ENCODE measurements around the gene ZNF202.
"Not testable (repeated sequence)": the region's sequence is repeated elsewhere in the genome, so short reads cannot be mapped to it uniquely, and the experiment has no call there.

Gene ZNF202

DNA sequence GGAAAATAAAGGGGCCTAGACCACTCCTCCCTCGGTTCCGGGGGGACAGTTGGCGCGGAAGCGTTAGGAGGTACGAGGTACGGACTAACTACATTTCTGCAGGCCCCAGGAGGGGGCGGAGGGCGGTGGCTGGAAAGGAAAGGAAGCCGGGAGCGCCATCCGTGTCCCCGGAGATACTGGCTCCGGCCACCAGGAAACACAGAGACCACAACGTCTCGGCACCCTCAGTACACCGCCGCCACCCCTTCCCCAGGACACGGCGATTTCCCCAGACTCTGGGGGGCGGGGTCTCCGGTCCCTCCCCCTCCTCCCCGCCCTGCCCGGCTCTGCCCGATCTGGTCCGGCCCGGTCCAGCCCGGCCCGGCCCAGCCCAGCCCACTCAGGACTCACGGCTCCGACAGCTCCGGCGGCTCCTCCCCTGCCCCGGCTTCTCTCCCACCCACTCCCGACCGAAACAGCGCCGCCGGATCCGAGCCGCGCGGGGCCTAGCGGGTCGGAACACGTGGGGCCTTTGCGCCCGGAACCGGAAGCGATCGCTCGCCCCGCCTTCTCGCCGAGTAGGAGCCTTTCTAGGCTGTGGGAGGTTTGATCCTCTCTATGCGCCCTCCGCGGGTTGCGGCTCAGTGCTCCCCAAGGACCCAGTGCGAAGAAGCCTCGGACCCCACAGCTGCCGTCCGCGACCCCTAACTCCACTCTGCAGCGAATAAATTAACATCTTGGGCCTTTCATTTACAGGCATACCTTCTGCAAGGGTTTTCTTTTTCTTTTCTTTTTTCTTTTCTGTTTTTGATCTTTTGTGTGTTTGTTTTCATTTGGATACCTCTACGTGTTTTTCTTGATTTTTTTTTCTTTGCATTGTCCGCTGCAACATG lies at the start of gene ZNF202:
Gene ZNF202 (minus strand): TSS at position 502 of the 872 bp plus-strand sequence. CDS start 10,772 bp downstream, outside the sequence.
- peak; percentile 96 for DNase-seq

DNA sequence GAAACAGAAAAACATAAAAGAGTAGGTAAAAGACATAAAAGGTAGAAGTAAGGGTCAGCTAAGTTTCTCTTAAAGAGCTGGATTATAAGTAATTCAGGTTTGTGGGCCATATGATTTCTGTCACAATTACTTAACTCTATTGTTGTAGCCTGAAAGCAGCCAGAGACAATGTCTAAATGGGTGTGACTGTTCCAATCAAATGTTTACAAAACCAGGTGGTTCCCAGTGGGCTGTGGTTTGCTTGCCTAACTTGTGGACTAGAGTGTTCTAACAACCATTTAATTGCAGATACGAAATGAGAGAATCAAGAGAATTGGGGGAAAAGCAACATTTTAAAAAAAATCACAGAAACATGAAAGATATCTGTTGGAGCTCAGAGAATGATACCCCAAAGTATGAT lies 42.1 kb upstream of the ZNF202 start:
- no peak for DNase-seq

DNA sequence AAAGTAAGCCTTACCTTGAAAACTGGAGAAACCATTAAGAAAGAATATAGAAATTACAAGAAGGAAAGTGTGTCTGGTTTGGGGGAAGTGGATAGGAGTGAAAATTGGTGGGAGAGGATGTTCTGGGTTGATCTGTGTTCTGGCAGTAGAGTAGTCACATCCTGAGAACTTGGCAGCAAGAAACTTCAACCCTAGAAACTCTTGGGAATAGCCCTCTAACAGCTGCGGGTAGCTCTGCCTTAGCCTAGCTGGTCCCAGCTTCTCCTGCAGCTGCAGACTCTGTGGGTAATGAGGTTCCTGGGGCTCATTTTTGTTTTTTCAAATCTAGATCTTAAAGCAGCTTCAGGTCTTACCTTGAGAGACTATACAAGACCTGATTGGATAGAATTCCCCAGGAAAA lies 37.1 kb upstream of the ZNF202 start:
- no peak for DNase-seq

DNA sequence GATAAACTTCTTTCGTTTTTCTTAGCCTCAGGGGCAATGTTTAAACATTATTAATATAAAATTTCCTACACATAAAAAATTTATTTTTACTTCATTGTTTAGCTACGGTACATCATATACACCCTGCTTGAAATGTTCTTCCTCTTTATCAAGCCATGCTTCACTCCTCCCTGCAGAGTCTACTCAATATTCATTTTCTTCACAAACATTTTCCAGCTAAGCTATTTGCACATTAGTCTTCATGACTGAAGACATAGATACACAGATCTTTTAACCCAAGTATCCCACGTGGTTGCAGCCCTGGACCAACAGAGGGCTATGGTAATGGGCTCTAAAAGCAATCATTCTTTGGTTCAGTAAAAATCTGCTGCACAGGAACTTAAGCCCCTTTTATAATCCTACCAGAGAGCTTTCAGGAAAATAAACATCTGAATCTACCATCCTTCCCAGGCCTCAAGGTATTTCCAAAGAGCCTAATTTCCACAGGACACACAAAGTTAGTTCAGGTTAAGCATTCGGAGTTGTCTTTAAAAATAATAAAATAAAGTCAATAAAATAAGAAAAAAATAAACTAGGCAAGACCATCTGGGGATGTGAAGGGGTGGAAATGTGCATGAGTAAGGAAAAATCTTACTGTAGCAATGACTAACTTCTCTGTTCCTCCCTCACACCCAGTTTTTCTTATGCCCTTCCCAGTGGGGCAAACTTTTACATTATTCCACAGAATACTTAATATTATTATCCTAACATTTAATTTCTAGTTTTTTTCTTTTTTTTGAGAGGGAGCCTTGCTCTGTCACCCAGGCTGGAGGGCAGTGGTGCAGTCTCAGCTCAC lies 34.5 kb upstream of the ZNF202 start:
- no peak for DNase-seq

DNA sequence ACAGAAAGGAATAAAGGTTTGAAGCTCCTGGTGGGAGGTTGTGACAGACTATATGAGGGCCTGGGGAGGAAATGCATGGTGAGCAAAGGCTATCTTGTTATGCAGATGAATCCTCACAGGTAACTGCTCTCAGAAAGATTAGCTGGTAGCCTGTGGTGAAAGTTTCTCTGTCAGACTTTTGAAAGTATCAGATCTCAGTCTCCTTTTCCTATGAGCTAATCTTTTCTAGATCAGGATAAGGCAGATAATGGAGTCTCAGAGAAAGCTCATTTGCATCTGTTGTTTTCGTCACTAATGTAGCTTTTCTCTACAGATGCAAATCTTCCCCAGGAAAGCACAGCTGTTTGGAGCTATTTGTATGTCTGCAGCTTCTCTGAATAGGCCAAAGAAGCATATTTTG lies 33.8 kb upstream of the ZNF202 start:
- no peak for DNase-seq

DNA sequence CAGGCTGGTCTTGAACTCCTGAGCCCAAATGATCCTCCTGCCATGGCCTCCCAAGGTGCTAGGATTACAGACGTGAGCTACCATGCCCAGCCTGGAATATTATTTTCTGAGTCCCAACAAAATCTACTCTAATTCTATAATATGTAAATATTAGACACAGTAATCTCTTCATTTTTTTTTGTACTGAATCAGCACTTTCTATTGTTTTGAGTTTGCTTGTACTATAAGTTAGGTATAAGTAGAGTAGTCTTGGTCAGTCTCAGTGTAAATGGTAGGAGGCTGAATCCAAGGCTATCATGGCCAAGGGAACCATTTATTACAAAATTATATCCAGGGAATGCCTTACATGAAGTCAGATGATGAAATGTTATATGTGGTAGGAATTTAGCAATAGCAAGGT lies 32.5 kb upstream of the ZNF202 start:
- DNase-seq = no peak

DNA sequence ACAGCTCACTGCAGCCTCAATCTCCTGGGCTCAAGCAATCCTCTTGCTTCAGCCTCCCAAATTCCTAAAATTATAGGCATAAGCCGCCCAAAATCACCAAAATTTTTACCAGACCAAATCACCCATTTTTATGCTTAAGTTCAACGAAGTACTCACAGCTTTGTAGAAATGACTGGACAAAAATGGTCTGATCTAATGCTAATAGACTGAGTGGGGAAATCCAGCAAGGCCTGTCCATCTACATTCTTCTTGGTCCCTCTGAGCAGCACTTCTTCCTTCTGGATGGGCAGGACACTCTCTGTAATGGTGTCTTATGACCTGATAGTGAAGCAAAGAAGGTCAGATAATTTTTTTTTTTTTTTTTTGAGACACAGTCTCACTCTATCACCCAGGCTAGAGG lies 31.6 kb upstream of the ZNF202 start:
- no peak for DNase-seq

DNA sequence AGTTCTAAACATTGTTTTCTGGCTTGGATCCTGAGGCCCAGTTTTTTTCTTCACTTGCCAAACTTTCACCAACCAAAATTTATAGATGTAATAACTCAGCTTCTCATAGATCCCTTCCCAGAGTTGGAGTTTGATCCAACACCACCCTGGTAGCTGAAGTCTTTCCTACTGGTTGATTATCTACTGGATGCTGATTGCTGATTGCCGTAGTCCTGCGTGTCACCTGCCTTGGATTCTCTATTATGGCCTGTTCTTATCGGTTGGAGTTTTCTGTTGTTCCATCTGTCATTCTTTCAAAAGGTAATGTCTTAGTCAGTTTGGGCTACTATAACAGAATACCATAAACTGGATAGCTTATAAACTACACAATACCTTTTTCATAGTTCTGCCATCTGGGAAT lies 30.2 kb upstream of the ZNF202 start:
- DNase-seq = no peak

DNA sequence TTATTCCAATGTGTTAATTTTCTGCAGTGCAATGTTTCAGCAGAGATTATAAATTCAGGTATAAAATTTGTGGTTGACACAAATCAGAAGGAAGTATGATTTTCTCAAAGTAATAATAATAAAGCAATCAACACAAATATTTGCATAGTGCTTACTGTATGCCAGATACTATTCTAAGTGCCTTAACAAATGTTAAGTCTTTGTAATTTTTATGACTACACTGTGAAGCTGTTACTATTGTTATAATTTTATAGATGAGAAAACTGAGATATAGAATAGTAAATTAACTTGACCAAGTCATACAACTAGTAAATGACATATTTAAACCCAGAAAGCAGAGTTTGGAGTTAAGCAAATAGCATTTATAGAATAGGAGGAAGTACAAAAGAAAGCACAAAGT lies 29.3 kb upstream of the ZNF202 start:
- no peak for DNase-seq

DNA sequence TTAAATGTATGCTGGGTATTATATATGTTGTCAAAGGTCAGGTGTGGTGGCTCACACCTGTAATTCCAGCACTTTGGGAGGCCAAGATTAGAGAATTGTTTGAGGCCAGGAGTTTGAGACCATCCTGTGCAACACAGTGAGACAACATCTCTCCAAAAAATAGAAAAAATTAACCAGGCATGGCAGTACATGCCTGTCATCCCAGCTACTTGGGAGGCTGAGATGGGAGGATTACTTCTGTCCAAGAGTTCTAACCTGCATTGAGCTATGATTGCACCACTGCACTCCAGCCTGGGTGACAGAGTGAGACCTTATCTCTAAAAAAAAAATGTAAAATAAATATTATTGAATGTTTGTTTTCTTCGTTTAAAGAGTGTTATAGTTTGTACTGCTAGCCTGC lies 24.1 kb upstream of the ZNF202 start:
- no peak for DNase-seq

DNA sequence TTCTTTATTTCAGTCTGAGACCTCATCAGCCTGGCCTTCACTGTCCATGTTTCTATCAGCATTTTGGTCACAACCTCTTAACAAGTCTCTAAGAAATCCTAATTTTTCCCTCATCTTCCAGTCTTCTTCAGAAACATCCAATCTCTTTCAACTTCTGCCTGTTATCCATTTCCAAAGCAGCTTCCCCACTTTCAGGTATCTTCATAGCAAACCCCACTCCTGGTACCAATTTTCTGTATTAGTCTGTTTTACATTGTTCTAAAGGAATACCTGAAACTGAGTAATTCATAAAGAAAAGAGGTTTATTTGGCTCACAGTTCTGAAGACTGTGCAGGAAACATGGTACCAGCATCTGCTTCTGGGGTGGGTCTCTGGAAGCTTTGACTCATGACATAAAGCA lies 21.0 kb upstream of the ZNF202 start:
- no peak for DNase-seq

DNA sequence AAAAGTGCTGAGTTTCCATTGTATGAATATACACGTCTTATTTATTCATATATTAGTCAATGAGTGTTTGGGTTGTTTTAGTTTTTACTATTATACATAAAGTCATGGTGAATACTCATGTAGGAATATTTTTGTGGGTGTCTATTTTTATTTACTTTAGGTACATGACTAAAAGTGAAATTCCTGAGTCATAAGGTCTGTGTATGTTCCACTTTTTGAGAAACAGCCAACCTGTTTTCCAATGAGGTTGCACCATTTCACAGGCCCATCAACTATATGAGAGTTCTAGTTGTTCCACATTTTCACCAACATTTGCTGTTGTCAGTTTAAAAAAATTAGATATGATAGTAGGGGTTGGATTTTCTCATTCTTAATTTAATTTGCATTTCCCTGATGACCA lies 19.4 kb upstream of the ZNF202 start:
- no peak for DNase-seq

DNA sequence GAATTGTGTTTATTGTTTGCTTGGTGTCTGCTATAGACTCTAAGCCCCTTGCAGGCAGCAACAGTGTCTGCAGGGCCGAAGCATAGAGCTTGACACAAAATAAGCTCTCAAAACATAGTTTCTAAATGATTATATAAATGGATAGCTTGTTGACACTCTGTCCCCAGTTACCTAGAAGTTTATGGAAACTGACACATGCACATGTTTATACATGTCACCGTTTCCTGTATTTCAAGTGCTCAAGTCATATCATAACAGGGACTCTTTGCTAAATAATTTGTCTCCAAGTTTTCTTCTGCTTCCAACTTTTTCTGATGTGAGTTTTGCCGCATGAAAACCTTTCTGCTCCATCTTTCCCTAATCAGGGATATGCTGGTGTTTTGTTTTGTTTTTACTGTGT lies 16.5 kb upstream of the ZNF202 start:
- no peak for DNase-seq

DNA sequence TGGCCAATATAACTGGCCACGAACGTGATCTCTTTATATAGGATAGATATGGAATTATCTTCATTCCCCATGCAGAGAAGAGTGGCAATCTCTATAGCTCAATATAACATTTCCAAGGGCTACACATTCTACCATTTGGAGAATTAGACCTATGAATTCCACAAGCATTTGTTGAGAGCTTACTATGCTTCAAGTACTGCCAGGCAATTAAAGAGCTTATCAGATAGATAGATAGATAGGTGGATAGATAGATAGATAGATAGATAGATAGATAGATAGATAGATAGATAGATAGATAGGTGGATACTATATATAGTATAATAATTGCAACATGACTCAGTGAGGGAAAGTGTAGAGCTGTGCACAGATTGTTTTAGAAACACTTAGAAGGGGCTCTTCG lies 14.4 kb upstream of the ZNF202 start:
- DNase-seq = no peak

DNA sequence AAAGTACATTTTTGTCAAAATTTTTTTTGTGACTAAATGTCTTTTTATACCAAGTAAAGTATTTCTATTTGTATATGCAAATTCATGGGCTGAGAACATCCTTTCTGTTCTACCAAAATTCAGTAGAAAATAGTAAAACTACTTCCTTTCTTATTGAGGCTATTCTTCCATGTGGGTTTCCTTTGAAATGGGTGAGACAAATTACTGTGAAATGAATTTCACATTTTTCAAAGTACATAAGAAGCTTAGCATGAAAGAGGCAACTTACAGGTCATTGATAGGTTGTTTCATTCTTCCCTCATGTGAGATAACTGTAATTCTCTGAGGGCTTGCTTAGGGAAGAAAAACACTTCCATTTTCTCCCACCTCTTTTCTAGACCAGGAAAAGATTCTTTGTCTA lies 13.9 kb upstream of the ZNF202 start:
- DNase-seq = no peak

DNA sequence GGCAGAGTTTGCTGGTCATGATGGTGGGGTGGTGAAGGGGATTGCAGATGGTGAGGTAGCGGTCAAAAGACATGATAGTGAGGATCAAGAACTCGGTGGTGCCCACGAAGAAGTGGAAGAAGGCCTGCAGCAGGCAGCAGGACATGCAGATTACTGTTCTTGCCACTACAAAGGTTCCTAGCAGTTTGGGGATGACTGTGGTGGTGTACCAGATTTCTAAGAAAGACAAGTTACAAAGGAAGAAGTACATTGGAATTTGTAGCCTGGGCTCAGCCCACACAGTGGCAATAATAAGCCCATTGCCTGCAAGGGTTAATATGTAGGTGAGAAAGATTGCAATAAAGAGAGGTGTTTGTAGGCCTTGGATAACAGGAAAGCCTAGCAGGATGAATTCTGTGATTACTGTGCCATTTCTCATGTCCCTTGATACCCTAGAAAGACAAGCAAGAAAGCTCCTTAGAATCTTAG lies 12.7 kb upstream of the ZNF202 start, which contains the start of gene OR6X1:
Gene OR6X1 (minus strand): TSS at position 418 of the 468 bp plus-strand sequence. CDS start 0 bp downstream, at position 418.
- no peak for DNase-seq

DNA sequence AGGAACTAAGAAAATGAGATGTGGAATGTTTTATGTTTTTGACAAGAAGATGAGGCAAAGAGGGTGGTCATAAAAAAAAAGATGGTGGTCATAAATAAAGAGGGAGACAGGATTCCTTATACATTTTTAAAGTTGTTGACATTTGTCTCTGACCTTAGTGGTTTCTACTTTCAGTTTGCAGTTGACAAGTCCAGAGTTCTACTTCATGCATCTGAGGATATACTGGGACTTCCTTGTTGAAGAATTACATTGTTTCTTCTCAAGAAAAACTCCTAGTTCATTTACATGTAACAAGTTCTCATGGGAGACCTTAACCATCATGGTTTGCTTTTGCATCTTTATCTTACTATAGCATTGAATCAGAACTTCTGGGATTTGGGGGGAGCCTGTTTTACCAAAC lies 11.7 kb upstream of the ZNF202 start:
- no peak for DNase-seq

DNA sequence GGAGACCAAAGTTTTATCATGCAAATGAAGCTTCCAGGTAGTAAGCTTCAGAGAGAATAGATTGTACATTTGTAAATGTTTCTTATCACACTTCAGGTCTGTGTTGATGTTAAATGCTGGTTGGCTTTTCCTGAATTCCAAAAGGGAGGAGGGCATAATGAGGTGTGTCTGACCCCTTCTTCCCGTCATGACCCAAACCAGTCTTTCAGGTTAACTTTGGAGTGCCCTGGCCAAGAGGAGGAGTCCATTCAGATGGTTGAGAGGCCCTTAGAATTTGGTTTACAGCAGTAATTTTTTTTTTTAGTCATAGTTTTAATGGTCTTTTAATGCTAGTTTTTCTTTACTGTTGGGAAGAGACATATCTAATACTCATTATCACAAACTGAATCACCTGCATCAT lies 10.3 kb upstream of the ZNF202 start:
- no peak for DNase-seq

DNA sequence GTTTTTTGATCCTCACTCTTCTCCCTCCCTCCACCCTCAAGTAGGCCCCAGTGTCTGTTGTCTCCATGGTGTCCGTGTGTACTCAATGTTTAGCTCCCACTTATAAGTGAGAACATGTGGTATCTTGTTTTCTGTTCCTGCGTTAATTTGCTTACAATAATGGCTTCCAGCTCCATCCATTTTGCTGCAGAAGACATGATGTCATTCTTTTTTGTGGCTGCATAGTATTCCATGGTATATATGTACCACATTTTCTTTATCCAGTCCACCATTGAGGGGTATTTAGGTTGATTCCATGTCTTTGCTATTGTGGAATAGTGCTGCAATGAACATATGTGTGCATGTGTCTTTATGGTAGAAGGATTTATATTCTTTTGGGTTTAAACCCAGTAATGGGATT lies 6.9 kb upstream of the ZNF202 start:
- not testable (repeated sequence) for DNase-seq

DNA sequence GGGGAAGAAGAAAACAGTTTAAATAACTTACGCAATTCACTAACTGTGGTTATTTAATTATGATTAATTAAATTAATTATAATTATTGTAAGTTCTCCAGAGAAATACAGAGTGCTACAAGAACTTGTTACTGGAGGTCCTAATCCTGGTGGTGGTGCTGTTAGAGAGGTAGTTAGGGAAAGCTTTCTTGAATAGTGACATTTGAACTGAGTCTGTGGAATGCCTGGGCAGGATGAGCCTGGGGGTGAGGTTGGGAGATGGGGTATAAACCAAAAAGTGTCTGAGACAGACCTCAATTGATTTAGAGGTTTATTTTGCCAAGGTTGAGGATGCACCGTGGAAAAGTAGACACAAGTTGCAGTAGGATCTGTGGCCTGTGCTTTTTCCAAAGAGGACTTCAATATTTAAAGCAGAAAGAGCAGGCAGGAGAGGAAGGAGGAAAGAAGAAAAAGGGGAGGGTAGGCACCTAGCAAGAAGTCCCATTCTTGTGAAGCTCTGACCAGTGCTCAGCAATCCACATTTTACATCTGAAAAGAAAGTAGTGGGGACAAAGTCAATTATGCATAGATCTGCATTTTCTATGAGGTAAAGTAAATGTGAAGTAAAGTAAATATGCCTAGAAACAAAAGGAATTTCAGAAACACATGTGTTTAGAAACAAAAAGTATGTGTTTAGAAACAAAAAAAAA lies 4.4 kb upstream of the ZNF202 start:
- no peak for DNase-seq

DNA sequence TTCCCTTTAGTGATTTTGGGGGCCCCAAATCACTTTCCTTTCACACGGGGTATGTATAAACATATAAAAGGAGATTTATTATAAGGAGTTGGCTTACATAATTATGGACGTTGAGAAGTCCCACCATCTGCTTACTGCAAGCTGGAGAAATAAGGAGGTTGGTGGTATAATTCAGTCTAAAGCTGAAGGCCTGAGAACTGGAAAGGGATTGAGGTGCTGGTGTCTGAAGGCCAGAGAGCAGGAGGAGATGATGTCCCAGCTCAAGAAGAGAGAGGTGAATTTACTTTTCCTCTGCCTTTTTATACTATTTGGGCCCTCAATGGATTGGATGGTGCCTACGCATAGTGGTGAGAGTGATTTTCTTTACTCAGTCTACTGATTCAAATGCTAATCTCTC lies 1.3 kb upstream of the ZNF202 start:
- DNase-seq = peak; percentile 3

DNA sequence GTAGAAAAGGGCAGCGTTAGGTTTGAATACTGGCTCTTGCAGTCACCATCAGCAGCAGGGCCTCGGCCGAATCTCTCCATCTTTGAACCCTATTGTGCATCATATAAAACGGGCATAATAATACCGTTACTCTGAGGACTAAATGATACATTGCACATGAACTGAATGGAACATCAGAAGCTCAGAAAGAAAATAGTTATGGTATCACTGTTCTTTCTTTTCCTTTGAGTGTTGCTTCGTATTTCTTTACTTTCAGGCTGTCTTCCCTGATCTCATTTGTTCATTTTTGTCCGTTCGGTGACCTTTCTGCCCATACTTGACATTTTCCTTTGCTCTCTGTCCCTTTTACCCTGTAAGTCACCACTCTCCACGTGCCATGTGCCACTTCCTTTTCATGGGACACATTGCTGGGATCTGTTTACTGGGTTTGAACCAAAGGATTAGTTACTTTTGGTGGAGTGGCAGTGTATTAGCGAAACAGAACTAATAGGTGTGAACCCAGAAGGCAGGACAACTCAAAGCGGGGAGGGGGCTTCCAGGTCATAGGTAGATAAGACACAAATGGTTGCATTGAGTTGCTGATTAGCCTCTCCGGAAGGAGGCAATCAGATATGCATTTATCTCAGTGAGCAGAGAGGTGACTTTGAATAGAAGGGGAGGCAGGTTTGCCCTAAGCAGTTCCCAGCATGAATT lies 717 bp upstream of the ZNF202 start:
- DNase-seq = peak; percentile 36

DNA sequence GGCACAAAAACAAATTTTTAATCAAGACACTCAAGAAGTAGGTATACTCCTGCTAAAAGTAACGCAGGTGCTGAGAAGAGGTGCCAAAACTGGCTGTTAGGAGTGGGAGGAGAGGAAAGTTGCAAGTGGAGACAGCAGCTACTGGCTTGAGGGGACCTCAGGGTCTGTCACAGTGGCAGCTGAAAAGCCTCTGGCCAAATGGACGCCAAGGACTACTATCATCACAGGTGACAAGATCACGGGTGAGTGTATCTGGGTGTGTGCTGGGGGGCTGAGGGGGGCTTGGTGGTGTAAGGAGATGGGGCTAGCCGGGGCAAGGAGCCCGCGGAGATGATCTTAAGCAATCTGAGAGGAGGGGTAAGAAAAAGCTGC lies 687 bp downstream of the ZNF202 start:
- DNase-seq = no peak

Measured in hematopoietic multipotent progenitor cell treated with erythropoietin and hydrocortisone succinate and interleukin-3 and kit ligand, for 4 days (in vitro differentiated cells).